CD14-positive monocyte (primary cell): ENCODE data around the gene RGL1. TPM values are rescaled to one million over a fixed set of nuclear protein-coding genes. Genes with fewer than 3 reads are reported as not detected.

Experiments
- DNase-seq, 3 donors: peaks; one replicate each; pipeline ENCODE4 v3.0.0-alpha.2; 2011 to 2022
- H2AFZ ChIP-seq: 2 replicates; pipeline ENCODE4 v1.6.0; 2012; ENCODE audit warnings: mild to moderate bottlenecking, low read depth, low read length, inconsistent platforms; ENCODE audit not compliant: insufficient read depth, poor library complexity, severe bottlenecking
- H3K27ac ChIP-seq, 2 donors: 1 replicate in 1 of 2; 2 replicates in 1 of 2; pipeline ENCODE4 v1.5.1; 2012 to 2013; ENCODE audit warnings: low read length in 2 of 2, control low read depth in 1 of 2, inconsistent platforms in 1 of 2, low read depth in 1 of 2, mild to moderate bottlenecking in 1 of 2
- H3K27me3 ChIP-seq, 2 donors: one replicate each; pipeline versions ENCODE4 v1.6.0 to v1.6.1; 2011 to 2013; ENCODE audit warnings: low read length in 2 of 2; ENCODE audit not compliant: control insufficient read depth in 2 of 2, insufficient read depth in 2 of 2
- H3K36me3 ChIP-seq, 2 donors: replicated peaks in 1 of 2; 1 replicate in 1 of 2; 2 replicates in 1 of 2; pipeline versions ENCODE4 v1.5.1 to v1.6.1; 2012 to 2013; ENCODE audit warnings: low read length in 2 of 2, control low read depth in 1 of 2, inconsistent platforms in 1 of 2, mild to moderate bottlenecking in 1 of 2; ENCODE audit not compliant: insufficient read depth in 2 of 2, control insufficient read depth in 1 of 2
- H3K4me1 ChIP-seq, 2 donors: 1 replicate in 1 of 2; 2 replicates in 1 of 2; pipeline versions ENCODE4 v1.5.1 to v1.6.1; 2012 to 2013; ENCODE audit warnings: low read length in 2 of 2, control low read depth in 1 of 2, inconsistent platforms in 1 of 2, mild to moderate bottlenecking in 1 of 2, moderate library complexity in 1 of 2; ENCODE audit not compliant: insufficient read depth in 2 of 2, control insufficient read depth in 1 of 2
- H3K4me2 ChIP-seq: replicated peaks from 2 replicates; pipeline ENCODE3; 2012; ENCODE audit warnings: low read length, moderate library complexity, mild to moderate bottlenecking; ENCODE audit not compliant: poor library complexity, severe bottlenecking; ENCODE audit errors: extremely low read depth
- H3K4me3 ChIP-seq, 3 experiments: fragments of 200-600 bp in 1 of 3; sonication (generic) in 1 of 3; replicated peaks in 1 of 3; 1 replicate in 2 of 3; 2 replicates in 1 of 3; pipeline ENCODE4 v1.5.1; 2011 to 2013; ENCODE audit warnings: low read length in 3 of 3, mild to moderate bottlenecking in 3 of 3, control low read depth in 2 of 3, low read depth in 2 of 3, inconsistent platforms in 1 of 3, moderate library complexity in 1 of 3
- H3K79me2 ChIP-seq: 2 replicates; pipeline ENCODE4 v1.6.0; 2012; ENCODE audit warnings: mild to moderate bottlenecking, control low read depth, inconsistent platforms, low read length, moderate library complexity; ENCODE audit not compliant: insufficient read depth
- H3K9ac ChIP-seq: 2 replicates; pipeline ENCODE4 v1.6.0; 2017; ENCODE audit warnings: low read length, mild to moderate bottlenecking; ENCODE audit not compliant: insufficient read depth, poor library complexity, severe bottlenecking
- H3K9me3 ChIP-seq, 2 donors: replicated peaks in 1 of 2; 1 replicate in 1 of 2; 2 replicates in 1 of 2; pipeline versions ENCODE4 v1.5.1 to v1.6.1; 2012 to 2013; ENCODE audit warnings: low read length in 2 of 2, control low read depth in 1 of 2; ENCODE audit not compliant: control insufficient read depth in 1 of 2, insufficient read depth in 1 of 2
- H4K20me1 ChIP-seq: 2 replicates; pipeline ENCODE4 v1.6.0; 2012; ENCODE audit warnings: mild to moderate bottlenecking, low read length, control low read depth, moderate library complexity; ENCODE audit not compliant: insufficient read depth
- H3K27ac Mint-ChIP-seq, 7 donors: one replicate each; pipeline ENCODE4 v1.8.0; 2020; ENCODE audit warnings: mild to moderate bottlenecking in 7 of 7, mixed read lengths in 7 of 7, moderate library complexity in 6 of 7, inconsistent platforms in 2 of 7
- H3K27me3 Mint-ChIP-seq, 3 donors: one replicate each; pipeline ENCODE4 v1.8.0; 2021 to 2022; ENCODE audit warnings: low read depth in 3 of 3, mild to moderate bottlenecking in 3 of 3, mixed read lengths in 3 of 3, moderate library complexity in 3 of 3, inconsistent platforms in 1 of 3
- H3K36me3 Mint-ChIP-seq, 2 donors: one replicate each; pipeline ENCODE4 v1.8.0; 2020; ENCODE audit warnings: mixed read lengths in 2 of 2, inconsistent platforms in 1 of 2, mild to moderate bottlenecking in 1 of 2
- H3K4me1 Mint-ChIP-seq: one replicate; pipeline ENCODE4 v1.8.0; 2020; ENCODE audit warnings: mild to moderate bottlenecking, mixed read lengths
- H3K4me3 Mint-ChIP-seq, 2 donors: one replicate each; pipeline ENCODE4 v1.8.0; 2020; ENCODE audit warnings: mild to moderate bottlenecking in 2 of 2, mixed read lengths in 2 of 2, moderate library complexity in 1 of 2
- H3K9me3 Mint-ChIP-seq, 7 donors: one replicate each; pipeline ENCODE4 v1.8.0; 2020 to 2022; ENCODE audit warnings: mixed read lengths in 7 of 7, mild to moderate bottlenecking in 6 of 7, moderate library complexity in 6 of 7, inconsistent platforms in 2 of 7
- CTCF ChIP-seq: fragments of 200-600 bp; IDR thresholded peaks from one replicate; pipeline ENCODE4 v1.8.0; 2022; ENCODE audit warnings: antibody characterized with exemption, mild to moderate bottlenecking
- WGBS: methylation state at CpG from one replicate; pipeline ENCODE4 v1.1.5; 2013; ENCODE audit warnings: missing lambda C conversion rate; ENCODE audit not compliant: insufficient coverage; 5-methylcytosine and 5-hydroxymethylcytosine counted together
- intact Hi-C, 2 donors: fragments of 100-400 bp; cut with micrococcal nuclease; formaldehyde crosslinking; loops; one replicate each; pipeline versions ENCODE4 v1.15.0 to v1.15.1; 2023
- polyA plus RNA-seq, 3 donors: library from polyadenylated mRNA; depleted of rRNA in 1 of 3; unstranded in 2 of 3; stranded (reverse) in 1 of 3; fragments of 300-500 nt in 2 of 3; fragments of >200 nt in 1 of 3; fragmentation: Illumina TruSeq in 2 of 3; gene quantifications; 1 replicate in 2 of 3; 2 replicates in 1 of 3; pipeline ENCODE4 v1.2.3, GENCODE V29; 2012 to 2021

RGL1 gene
- polyA plus RNA-seq, 3 donors = 1.2 to 3.3 (median 2.0) TPM

DNA sequence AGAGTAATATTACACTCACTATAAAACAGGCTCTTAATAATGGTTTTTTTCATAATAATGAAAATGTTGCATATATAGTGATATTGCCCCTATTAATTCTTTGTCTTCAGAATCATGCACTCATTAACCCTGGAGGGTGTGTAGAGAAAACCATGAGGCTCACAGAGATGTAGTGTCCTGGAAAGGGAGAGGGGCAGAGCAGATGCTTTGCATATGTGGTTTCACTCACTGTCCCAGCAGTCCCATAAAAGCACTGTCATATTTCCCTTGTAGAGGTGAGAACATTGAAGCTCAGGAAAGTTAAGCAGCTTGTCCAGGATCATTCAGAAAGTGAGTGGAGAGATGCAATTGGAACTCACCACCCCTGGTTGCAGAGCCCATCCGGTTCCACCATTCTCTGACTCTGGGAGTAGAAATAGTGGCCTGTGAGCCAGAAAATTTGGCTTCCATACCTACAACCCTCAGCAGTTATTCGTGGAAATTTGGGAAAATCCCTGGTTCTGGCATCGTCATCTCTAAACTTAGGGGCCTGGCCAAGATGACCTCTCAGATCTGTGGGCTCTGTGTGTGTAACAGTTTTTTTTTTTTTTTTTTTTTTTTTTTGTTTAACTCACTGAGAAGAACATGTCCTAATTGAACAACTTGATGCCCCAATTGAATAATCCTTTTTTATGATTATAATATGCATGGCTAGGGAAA, 86.4 kb downstream of the RGL1 start:
- Histone ChIP-seq H3K79me2 (no peaks in the 10 kb centered on the region), H2AFZ (no peak overlapping the region), H3K4me3 (no peak overlapping the region), H4K20me1 (no peaks in the 10 kb centered on the region), H3K4me1 (peaks cover 22 to 31% of the 10 kb centered on the region in 2 donors), H3K9ac (no peak overlapping the region), H3K27me3 (no peaks in the 10 kb centered on the region), H3K36me3 (no peaks in the 10 kb centered on the region), H3K4me2 (no peak overlapping the region), H3K9me3 (no peaks in the 10 kb centered on the region), H3K27ac (no peak overlapping the region)
- intact Hi-C loops = no loop called here
- no peak for DNase-seq
- no peak for TF ChIP-seq CTCF
- peaks cover 5 to 7% of the 10 kb centered on the region in 2 donors for H3K36me3 Mint-ChIP-seq
- H3K4me1 Mint-ChIP-seq = peaks cover 40% of the 10 kb centered on the region
- no CpG with 5 or more reads among the region's 3 CpGs for WGBS
- no peaks in the 10 kb centered on the region for H3K9me3 Mint-ChIP-seq
- H3K27me3 Mint-ChIP-seq = peaks cover 0 to 2% (median 0%) of the 10 kb centered on the region in 3 donors
- no peak overlapping the region for H3K4me3 Mint-ChIP-seq
- H3K27ac Mint-ChIP-seq = no peak overlapping the region

DNA sequence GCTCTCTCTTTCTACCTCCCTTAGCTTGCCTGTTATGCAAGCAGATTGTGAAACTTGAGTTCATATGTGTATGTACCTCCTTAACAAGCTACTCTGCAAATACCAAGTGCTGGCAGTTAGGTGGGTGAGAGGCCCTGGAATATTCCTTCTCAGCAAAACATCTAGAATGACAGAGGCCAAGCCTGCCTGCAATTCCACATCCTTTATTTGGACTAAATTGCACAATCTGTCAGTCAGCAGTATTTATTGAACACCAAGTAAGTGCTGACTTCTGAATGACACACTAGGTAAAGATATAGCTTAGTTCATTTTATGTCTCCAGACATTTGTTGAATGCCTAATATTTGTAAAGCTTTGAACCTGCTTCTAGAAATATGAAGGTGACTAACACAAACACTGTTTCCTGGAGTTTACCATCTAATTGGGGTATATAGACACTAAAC, 87.5 kb downstream of the RGL1 start:
- H3K27me3 ChIP-seq = no peaks in the 10 kb centered on the region
- no peak overlapping the region for H2AFZ ChIP-seq
- Mint-ChIP-seq H3K27me3 (peaks cover 0 to 2% (median 0%) of the 10 kb centered on the region in 3 donors), H3K9me3 (no peaks in the 10 kb centered on the region), H3K4me1 (peaks cover 44% of the 10 kb centered on the region), H3K27ac (no peak overlapping the region), H3K4me3 (no peak overlapping the region), H3K36me3 (peaks cover 5 to 7% of the 10 kb centered on the region in 2 donors)
- no peaks in the 10 kb centered on the region for H3K9me3 ChIP-seq
- intact Hi-C loops = no loop called here
- peaks cover 31 to 36% of the 10 kb centered on the region in 2 donors for H3K4me1 ChIP-seq
- no peak overlapping the region for H3K27ac ChIP-seq
- peak in 2 of 3 donors; percentile 17 to 28 for DNase-seq
- no peaks in the 10 kb centered on the region for H3K36me3 ChIP-seq
- no peaks in the 10 kb centered on the region for H4K20me1 ChIP-seq
- no peak for TF ChIP-seq CTCF
- H3K9ac ChIP-seq = no peak overlapping the region
- no peak overlapping the region for H3K4me2 ChIP-seq
- no peak overlapping the region for H3K4me3 ChIP-seq
- H3K79me2 ChIP-seq = no peaks in the 10 kb centered on the region
